GM12878 (cell line): Measurements from ENCODE around the gene XKR3. TPM values are rescaled to one million over a fixed set of nuclear protein-coding genes. Genes with fewer than 3 reads are reported as not detected.

Source experiments
- ATAC-seq: fragments of 200-7000 bp; cut with Tn5 transposase; 3 replicates; pipeline ENCODE4 v1.9.1; 2020; ENCODE audit warnings: mild to moderate bottlenecking, moderate library complexity
- BruUV-seq: library from RNA; stranded (reverse); fragments of 400-500 nt; replicated peaks from 2 replicates; lab custom pipeline; 2021; lab: Mats Ljungman, UMichigan
- CTCF ChIA-PET: fragments of 300-600 bp; sonication (Branson Sonifier 250); formaldehyde crosslinking; extraction: SDS; loops from one replicate; lab custom pipeline; 2021; ENCODE audit warnings: inconsistent platforms; lab: Yijun Ruan, JAX
- POLR2A ChIA-PET: fragments of 350-600 bp; formaldehyde crosslinking; extraction: SDS; loops from one replicate; lab custom pipeline; 2021; ENCODE audit warnings: inconsistent platforms; lab: Charles Lee
- RAD21 ChIA-PET: fragments of 300-600 bp; sonication (Branson Sonifier 250); formaldehyde crosslinking; loops from one replicate; lab custom pipeline; 2023; ENCODE audit warnings: antibody characterized with exemption; ENCODE audit not compliant: unreplicated experiment; lab: Charles Lee
- SMC1A ChIA-PET: fragments of 300-600 bp; sonication (Branson Sonifier 250); formaldehyde crosslinking; loops from one replicate; lab custom pipeline; 2023; ENCODE audit not compliant: unreplicated experiment, uncharacterized antibody; lab: Charles Lee
- DNase-seq: peaks from one replicate; pipeline ENCODE4 v3.0.0-alpha.2; 2011; ENCODE audit warnings: low read depth, low spot score
- FAIRE-seq: peaks from 3 replicates; lab custom pipeline; 2011; peaks lifted over from hg19 to GRCh38; lab: Jason Lieb, UNC
- H2AFZ ChIP-seq: 2 replicates; pipeline ENCODE4 v1.6.0; 2011; ENCODE audit warnings: low read depth, low read length, control low read depth; ENCODE audit not compliant: control insufficient read depth
- H3K27ac ChIP-seq: 2 replicates; pipeline ENCODE4 v1.5.1; 2011; ENCODE audit warnings: control low read depth; ENCODE audit not compliant: control insufficient read depth, insufficient read depth
- H3K27me3 ChIP-seq, 2 experiments: replicated peaks in 1 of 2; 2 replicates each; pipeline versions ENCODE4 v1.6.0 to v1.6.1; 2011; ENCODE audit warnings: low read length in 1 of 2; ENCODE audit not compliant: control insufficient read depth in 2 of 2, insufficient read depth in 2 of 2
- H3K36me3 ChIP-seq, 2 experiments: 2 replicates each; pipeline ENCODE4 v1.5.1; 2011; ENCODE audit warnings: low read length in 1 of 2; ENCODE audit not compliant: control insufficient read depth in 2 of 2, insufficient read depth in 2 of 2
- H3K4me1 ChIP-seq: 2 replicates; pipeline ENCODE4 v1.6.1; 2011; ENCODE audit warnings: mild to moderate bottlenecking, low read length, moderate library complexity, mixed read lengths; ENCODE audit not compliant: control insufficient read depth, insufficient read depth
- H3K4me2 ChIP-seq: 2 replicates; pipeline ENCODE4 v1.6.0; 2011; ENCODE audit warnings: control low read depth; ENCODE audit not compliant: control insufficient read depth, insufficient read depth
- H3K4me3 ChIP-seq: fragments of 200-600 bp; sonication (generic); 2 replicates; pipeline ENCODE4 v1.5.1; 2016
- H3K79me2 ChIP-seq: 2 replicates; pipeline ENCODE4 v1.6.0; 2011; ENCODE audit warnings: low read length; ENCODE audit not compliant: control insufficient read depth, insufficient read depth
- H3K9ac ChIP-seq: 2 replicates; pipeline ENCODE4 v1.8.0; 2011; ENCODE audit warnings: low read length, control low read depth, mixed read lengths; ENCODE audit not compliant: control insufficient read depth, insufficient read depth
- H3K9me3 ChIP-seq: replicated peaks from 3 replicates; pipeline ENCODE4 v1.5.1; 2011; ENCODE audit warnings: mild to moderate bottlenecking, low read length; ENCODE audit not compliant: control insufficient read depth, insufficient read depth
- H4K20me1 ChIP-seq: 2 replicates; pipeline ENCODE4 v1.6.0; 2011; ENCODE audit not compliant: control insufficient read depth, insufficient read depth
- BMI1 ChIP-seq: fragments of 450-650 bp; IDR thresholded peaks from 2 replicates; pipeline ENCODE4 v1.6.1; 2016; ENCODE audit warnings: mild to moderate bottlenecking, moderate library complexity, borderline replicate concordance
- FOXK2 ChIP-seq: fragments of 450-650 bp; IDR thresholded peaks from 2 replicates; pipeline ENCODE4 v1.6.1; 2017; ENCODE audit warnings: mild to moderate bottlenecking, moderate library complexity
- GATAD2B ChIP-seq: fragments of 450-650 bp; conservative IDR thresholded peaks from 2 replicates; pipeline ENCODE4 v1.6.1; 2017; ENCODE audit warnings: low read depth, mild to moderate bottlenecking, moderate library complexity
- SPI1 ChIP-seq: IDR thresholded peaks from 2 replicates; pipeline ENCODE4 v1.6.1; 2011; ENCODE audit warnings: low read depth, mild to moderate bottlenecking, low read length, moderate library complexity, borderline replicate concordance; ENCODE audit not compliant: insufficient read depth
- SREBF2 ChIP-seq: IDR thresholded peaks from 2 replicates; pipeline ENCODE4 v1.6.1; 2012; ENCODE audit warnings: mild to moderate bottlenecking, low read length
- TAF1 ChIP-seq: IDR thresholded peaks from 2 replicates; pipeline ENCODE4 v1.6.1; 2011; ENCODE audit warnings: mild to moderate bottlenecking, low read depth, low read length, borderline replicate concordance
- TCF12 ChIP-seq: IDR thresholded peaks from 2 replicates; pipeline ENCODE4 v1.6.1; 2011; ENCODE audit warnings: low read depth, mild to moderate bottlenecking, low read length
- WRNIP1 ChIP-seq: IDR thresholded peaks from 2 replicates; pipeline ENCODE4 v1.6.1; 2011; ENCODE audit warnings: low read depth, low read length, improper control_type of control experiment, borderline replicate concordance
- ZNF24 ChIP-seq: fragments of 450-650 bp; IDR thresholded peaks from 2 replicates; pipeline ENCODE4 v1.6.1; 2017; ENCODE audit warnings: antibody characterized with exemption, mild to moderate bottlenecking
- ZNF592 ChIP-seq: fragments of 450-650 bp; IDR thresholded peaks from 2 replicates; pipeline ENCODE4 v1.6.1; 2017; ENCODE audit warnings: mild to moderate bottlenecking, moderate library complexity
- WGBS: methylation state at CpG from one replicate; pipeline ENCODE4 v1.1.6; 2016; ENCODE audit warnings: low lambda C conversion rate; ENCODE audit not compliant: insufficient replicate concordance, insufficient coverage; ENCODE audit errors: missing lambda C conversion rate; 5-methylcytosine and 5-hydroxymethylcytosine counted together
- in situ Hi-C: fragments of 300-500 bp; cut with MboI; formaldehyde crosslinking; loops from 9 replicates; pipeline ENCODE4 v1.14.3; 2018; ENCODE audit warnings: mixed read lengths
- intact Hi-C: fragments of 100-400 bp; cut with micrococcal nuclease; formaldehyde crosslinking; loops from one replicate; pipeline ENCODE4 v1.14.2; 2022; ENCODE audit not compliant: unreplicated experiment
- polyA plus RNA-seq, 11 experiments: library from polyadenylated mRNA; depleted of rRNA in 4 of 11; unstranded in 6 of 11; stranded (reverse) in 5 of 11; fragments of >200 nt; fragmentation: Nextera tagmentation in 4 of 11; fragmentation: Illumina TruSeq in 1 of 11; extraction: Ambion mirVana in 4 of 11; extraction: Trizol in 1 of 11; gene quantifications; 1 replicate in 1 of 11; 2 replicates in 10 of 11; pipeline versions ENCODE4 v1.2.1 to v1.2.3, GENCODE V29; 2011 to 2016; ENCODE audit warnings: inconsistent platforms in 2 of 11, missing spikeins in 2 of 11, low read depth in 1 of 11
- total RNA-seq, 4 experiments: library from RNA; depleted of rRNA in 3 of 4; stranded (reverse); fragments of >200 nt in 3 of 4; fragmentation: Illumina TruSeq in 1 of 4; extraction: Trizol in 1 of 4; gene quantifications; 2 replicates each; pipeline versions ENCODE4 v1.2.1 to v1.2.3, GENCODE V29; 2013 to 2021
- TF ChIP-seq, protein P1 (sequence below): IDR thresholded peaks from 2 replicates; pipeline ENCODE4 v1.6.1; 2011; ENCODE audit warnings: low read depth, mild to moderate bottlenecking, low read length, moderate library complexity, borderline replicate concordance; ENCODE audit errors: extremely low read depth

The XKR3 gene
- total and polyA plus RNA-seq, 10 of the 15 experiments (the other 5 are each of a cell fraction or from before 2014, with no cell fraction given) = 0.09 to 0.14 TPM; not detected in 8

DNA sequence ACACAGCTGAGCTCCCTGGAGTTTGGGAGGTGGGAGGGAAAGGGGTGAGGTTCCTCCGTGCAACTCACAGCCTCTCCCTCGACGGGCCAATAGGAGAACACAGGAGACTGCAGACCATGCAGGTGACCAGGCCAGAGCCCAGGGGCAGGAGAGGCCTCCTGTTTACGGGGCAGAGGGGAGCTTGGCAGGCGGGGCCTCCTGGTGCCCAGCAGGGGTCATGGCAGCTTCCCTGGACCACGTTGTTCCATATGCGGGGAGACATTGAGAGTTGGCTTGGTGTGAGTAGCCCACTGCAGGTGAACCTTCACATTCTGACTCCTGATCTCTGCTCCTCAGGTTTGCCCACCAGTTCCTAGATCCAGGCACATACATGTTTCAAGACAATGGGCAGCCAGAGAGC, 19.3 kb upstream of the XKR3 start:
- no peaks in the 10 kb centered on the region for H4K20me1 ChIP-seq
- H3K27me3 ChIP-seq = no peaks in the 10 kb centered on the region
- no peak for TF ChIP-seq BMI1
- TF ChIP-seq ZNF592 = no peak
- no peak for TF ChIP-seq WRNIP1
- no peak for TF ChIP-seq SREBF2
- no peak for TF ChIP-seq TAF1
- TF ChIP-seq FOXK2 = no peak
- TF ChIP-seq, protein P1, sequence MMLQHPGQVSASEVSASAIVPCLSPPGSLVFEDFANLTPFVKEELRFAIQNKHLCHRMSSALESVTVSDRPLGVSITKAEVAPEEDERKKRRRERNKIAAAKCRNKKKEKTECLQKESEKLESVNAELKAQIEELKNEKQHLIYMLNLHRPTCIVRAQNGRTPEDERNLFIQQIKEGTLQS = no peak
- no peak for TF ChIP-seq ZNF24
- no peak for TF ChIP-seq TCF12
- TF ChIP-seq SPI1 = no peak
- no peak for TF ChIP-seq GATAD2B
- H3K79me2 ChIP-seq = no peaks in the 10 kb centered on the region
- BruUV-seq = no TSS peak
- no peak overlapping the region for H3K9ac ChIP-seq
- intact Hi-C loops (no loop called here), in situ Hi-C loops (no loop called here)
- no peaks in the 10 kb centered on the region for H3K36me3 ChIP-seq
- no peak overlapping the region for H2AFZ ChIP-seq
- DNase-seq (no peak), FAIRE-seq (no peak), ATAC-seq (no peak)
- POLR2A ChIA-PET = no interaction called here
- no peak overlapping the region for H3K4me3 ChIP-seq
- H3K4me1 ChIP-seq = no peaks in the 10 kb centered on the region
- SMC1A ChIA-PET = no interaction called here
- no peaks in the 10 kb centered on the region for H3K9me3 ChIP-seq
- CTCF ChIA-PET = no interaction called here
- WGBS = 45% methylated on average over 7 of the region's 7 CpGs
- no peak overlapping the region for H3K4me2 ChIP-seq
- RAD21 ChIA-PET = no interaction called here
- H3K27ac ChIP-seq = no peak overlapping the region
